ENCODE data around the gene GLIS1. TPM values are rescaled to one million over a fixed set of nuclear protein-coding genes. Genes with fewer than 3 reads are reported as not detected.

The GLIS1 gene
- total RNA-seq, 1 donor from 2014 or later, result not detected

- intact Hi-C loops (cut with micrococcal nuclease), result no loop called here
Measured at GRCh38 chr1:53477651-53478501, 261.1 kb downstream of the GLIS1 start.

DNA sequence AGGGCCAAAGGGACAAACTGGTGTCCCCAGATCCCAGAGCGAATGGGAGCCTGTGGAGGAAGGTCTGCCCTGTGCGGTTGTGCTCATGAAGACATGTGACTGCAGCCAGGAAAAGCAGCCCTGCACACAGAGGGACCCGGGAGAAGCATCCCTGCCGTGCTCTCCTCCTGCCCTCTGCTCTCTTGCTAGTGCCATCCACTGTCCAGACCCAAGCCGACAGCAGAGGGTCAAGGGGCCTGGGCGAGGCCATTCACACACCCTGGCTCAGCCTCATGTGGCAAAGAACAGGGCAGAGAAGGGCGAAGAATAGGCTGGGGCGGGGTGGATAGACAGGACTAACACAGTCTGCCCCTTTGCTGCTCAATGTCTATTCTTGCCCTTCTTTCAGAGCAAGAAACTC lies 262.4 kb downstream of the GLIS1 start:
- intact Hi-C loops (cut with micrococcal nuclease), result no loop called here

DNA sequence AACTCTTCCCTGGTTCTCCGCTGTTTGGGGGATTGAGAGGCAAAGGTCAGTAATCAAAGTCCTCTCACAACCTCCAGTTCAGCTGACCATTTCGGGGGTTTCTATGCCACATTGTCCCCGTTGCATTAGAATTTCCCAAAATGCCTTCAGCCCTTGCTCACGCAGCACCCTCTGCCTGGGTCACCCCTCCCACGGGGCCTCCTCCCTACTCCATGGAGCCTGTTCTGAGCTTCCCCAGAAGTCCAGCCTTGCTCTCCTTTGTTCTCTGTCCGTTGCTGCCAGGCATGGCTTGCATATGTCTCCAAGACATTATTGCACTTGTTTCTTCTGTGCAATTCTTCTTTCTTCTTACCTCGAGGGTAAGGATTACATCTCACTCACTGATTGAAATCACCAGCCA lies 263.3 kb downstream of the GLIS1 start:
- intact Hi-C loops (cut with micrococcal nuclease), result no loop called here

DNA sequence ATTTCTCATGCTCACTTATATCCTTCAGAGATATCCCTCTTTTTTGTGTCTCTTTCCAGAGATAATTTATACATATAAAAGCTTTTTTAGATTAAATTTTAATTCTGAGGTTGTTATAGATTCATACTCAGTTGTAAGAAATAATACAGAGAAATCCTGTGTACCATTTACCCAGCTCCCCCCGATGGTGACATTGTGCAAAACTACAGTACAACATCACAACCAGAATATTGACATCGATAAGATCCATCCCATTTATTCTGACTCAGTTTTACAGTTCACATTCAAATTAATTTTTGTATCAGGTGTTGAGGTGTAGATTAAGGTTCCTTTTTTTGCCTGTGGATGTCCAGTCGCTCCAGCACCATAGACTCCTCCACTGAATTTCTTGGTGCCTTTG lies 265.5 kb downstream of the GLIS1 start:
- intact Hi-C loops (cut with micrococcal nuclease), result loop anchor here (1.0 to 2.0 kb wide), 2 partner anchors 61 to 195 kb away; no protein-coding TSS in a partner anchor

GRCh38 chr1:53471000-53471399 lies 268.0 kb downstream of the GLIS1 start:
- intact Hi-C loops (cut with micrococcal nuclease), result no loop called here

GRCh38 chr1:53470584-53470983 lies 268.4 kb downstream of the GLIS1 start:
- intact Hi-C loops (cut with micrococcal nuclease), result no loop called here

GRCh38 chr1:53470155-53470554 lies 268.8 kb downstream of the GLIS1 start:
- intact Hi-C loops (cut with micrococcal nuclease), result no loop called here

DNA sequence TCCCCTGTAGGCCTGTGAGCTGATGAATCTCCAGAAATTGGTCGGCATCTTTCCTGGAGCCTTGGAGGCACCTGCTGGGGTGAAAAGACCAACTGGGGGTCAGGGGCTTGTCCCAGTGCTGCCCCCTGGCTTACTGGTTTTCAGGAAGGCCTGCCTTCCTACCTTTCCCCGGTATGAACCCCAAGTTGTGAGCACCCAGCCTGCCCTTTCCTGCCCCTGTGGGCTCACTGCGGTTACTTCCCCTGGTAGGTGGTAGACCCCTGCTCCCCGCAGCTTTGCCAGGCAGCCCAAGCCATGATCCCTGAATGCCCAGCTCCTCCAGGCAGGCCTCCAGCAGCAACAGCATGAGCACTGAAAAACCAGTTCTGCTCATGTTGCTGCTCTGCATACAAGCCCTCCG lies 269.6 kb downstream of the GLIS1 start:
- intact Hi-C loops (cut with micrococcal nuclease), result no loop called here

GRCh38 chr1:53468374-53468773 lies 270.6 kb downstream of the GLIS1 start:
- intact Hi-C loops (cut with micrococcal nuclease), result no loop called here

DNA sequence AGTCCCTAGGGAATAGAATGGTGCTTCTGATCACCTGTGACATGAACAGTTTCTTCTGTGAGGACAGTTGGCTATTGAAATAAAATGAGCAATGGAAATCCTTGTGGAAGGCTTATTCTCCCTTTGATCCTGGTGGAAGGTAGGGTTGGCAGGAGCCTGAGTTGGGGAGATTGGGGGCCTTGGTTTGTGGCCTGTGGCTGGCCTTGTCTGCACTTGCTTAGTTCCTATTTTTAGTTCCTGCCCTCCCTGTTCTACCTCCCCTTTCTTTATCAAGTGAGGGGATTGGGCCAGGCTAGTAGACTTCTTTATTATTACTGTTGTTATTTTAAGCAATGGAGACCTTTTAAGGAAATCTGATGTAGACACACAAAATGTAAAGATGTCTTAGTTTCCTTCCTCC lies 271.6 kb downstream of the GLIS1 start:
- intact Hi-C loops (cut with micrococcal nuclease), result no loop called here

GRCh38 chr1:53465023-53465957 lies 273.7 kb downstream of the GLIS1 start:
- intact Hi-C loops (cut with micrococcal nuclease), result no loop called here

DNA sequence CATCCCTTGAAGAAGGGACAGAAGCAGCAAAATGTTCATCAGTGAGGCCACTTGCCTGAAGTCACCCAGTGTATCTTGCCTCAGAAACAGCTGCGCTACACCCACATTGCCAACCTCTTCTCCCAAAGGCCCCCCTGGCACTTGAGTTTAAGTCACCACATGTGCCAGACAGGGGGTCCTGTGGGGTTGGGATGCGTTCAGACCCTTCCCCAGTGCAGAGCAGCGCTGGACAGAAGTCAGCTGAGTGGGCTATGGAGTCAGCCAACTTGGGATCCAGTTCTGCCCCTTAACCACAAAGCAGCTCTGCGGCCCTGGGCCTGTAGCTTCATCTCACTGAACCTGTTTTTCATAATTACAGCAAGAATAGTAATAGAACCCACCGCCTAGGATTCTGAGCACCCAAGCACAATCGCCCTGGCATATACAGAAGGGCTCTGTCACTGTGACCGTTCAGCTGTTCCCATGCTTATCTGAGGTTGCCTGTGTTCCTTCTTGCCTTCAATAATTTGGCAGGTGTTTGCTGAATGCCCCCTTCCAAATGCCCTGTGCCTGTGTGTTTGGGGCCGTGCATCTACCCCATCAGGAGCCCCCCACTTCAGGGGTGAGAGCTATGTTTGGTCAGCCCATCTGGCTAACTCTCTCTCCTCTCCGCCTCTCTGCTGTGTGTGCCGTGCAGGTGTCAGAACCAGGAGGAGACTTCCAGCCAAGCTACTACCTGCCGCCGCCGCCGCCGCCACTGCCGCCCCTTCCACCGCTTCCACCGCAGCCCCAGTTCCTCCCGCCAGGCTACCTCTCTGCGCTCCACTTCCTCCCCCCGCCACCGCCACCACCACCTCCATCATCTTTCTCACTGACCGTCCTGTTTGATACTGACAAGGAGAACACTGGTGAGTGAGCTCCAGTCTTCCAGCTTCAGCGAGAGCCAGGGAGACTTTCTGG lies 274.7 kb downstream of the GLIS1 start:
- intact Hi-C loops (cut with micrococcal nuclease), result no loop called here

DNA sequence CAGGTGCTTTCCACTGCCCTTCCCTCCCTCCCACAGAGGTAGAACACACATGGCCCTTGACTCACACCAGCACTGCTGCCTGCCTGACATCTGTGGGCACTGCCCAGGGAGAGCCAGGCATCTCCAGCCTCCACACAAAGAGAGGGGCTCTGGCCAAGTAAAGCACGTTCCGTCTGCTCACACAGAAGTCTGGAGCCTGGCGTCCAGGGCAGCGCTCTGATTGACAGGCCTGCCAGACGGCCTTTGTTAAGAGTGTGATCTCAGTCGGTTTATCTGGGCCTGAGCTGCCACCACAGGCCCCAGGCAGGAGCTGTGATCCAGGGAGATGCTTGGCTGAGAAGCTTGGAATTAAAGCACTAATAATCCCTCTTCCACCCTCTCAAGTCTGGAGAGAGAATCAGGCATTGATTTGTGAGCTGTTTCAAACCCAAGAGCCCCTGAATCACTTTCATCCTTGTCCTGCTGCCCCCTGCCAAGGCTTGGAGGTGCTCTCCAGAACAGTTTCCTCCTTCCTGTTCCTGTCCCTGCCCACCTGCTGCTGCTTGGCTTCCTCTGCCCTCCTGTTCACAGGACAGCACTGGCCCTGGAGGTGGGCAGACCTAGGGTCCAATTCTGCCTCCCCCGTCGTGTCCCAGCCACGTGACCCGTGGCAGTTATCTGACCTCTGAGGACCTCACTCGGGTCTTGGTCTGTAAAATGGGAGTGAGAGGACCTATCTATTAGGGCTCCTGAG lies 276.0 kb downstream of the GLIS1 start:
- intact Hi-C loops (cut with micrococcal nuclease), result no loop called here

- intact Hi-C loops (cut with micrococcal nuclease), result no loop called here
Measured at GRCh38 chr1:53462193-53462592, 276.8 kb downstream of the GLIS1 start.

DNA sequence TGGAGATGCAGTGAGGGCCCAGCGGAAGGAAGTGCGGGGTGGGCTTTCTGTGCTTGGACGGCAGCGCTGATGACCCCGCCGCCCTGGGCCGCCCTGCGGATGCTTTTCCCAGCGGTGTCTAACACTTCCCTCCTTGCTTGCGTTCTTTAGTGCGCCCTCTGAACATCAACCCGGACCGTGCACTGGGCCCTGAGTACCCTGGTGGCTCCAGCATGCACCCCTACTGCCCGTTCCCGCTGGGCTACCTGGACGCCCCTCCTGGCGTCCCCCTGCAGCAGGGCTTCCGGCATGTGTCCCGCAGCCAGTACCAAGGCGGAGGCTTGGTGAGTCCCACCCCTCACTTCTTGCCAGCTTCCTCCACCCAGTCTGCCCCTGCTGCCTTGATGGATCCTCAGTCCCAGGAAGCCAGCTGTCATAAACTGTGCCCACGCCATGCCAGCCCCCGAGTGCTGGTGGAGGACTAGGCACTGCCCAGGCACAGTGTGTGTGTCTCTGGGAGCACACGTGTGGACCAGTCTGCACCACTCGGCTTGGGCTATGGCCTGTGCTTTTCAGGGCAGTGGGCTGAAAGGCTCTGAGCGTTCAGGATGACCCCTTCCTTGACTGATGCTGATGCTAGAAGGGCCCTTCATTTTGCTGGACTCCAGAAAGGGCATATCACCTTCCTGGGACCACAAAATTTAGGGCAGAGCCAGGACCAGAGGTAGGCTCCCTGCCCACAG lies 277.5 kb downstream of the GLIS1 start:
- intact Hi-C loops (cut with micrococcal nuclease), result no loop called here

- intact Hi-C loops (cut with micrococcal nuclease), result no loop called here
Measured at GRCh38 chr1:53460666-53461322, 278.2 kb downstream of the GLIS1 start.

DNA sequence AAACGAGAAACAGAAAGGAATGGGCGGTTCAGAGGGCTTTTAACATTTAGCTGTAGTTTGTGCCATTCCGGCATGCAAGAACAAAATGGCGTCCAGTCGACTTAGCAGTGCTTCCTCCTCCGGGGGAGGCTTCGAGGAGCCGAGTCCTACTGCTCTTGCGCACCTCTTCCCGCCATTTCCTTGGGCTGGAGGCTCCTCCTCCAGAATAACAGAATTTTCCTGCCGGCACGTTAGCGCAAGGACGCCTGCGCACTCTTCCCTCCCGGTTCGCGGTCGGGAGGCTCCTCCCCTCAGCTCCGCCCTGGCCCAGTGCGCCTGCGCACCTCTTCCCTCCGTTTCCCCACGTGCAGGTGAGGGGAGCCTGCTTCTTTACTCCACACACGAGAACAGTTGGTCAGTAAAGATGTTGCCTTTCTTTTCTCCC lies 278.7 kb downstream of the GLIS1 start:
- intact Hi-C loops (cut with micrococcal nuclease), result no loop called here

DNA sequence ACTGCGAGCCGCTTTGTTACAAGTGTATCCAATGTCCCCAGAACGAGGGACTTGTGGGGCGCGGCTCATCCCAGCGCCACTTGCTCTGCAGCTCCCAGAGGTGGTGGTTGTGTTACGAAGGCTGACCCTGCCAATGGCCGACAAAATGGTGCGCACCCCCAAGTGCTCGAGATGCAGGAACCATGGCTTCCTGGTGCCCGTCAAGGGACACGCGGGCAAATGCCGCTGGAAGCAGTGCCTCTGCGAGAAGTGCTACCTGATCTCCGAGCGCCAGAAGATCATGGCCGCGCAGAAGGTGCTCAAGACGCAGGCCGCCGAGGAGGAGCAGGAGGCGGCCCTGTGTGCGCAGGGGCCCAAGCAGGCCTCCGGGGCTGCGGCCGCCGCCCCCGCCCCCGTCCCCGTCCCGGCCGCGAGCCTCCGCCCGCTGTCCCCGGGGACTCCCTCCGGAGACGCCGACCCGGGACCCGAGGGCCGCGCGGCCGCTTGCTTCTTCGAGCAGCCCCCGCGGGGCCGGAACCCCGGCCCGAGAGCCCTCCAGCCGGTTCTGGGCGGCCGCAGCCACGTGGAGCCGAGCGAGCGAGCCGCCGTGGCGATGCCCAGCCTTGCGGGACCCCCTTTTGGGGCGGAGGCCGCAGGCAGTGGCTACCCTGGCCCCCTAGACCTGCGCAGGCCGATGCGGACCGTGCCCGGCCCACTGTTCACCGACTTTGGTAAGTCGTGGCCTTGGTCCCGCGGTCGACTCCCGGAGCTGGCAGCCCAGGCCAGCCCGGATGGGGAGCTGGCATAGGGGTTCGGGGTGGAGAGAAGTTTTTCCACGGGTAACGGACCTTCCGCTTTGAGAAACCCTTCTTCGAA lies 279.4 kb downstream of the GLIS1 start, which contains the start of gene DMRTB1:
DMRTB1 (plus strand) TSS at position 79 of the 855 bp plus-strand sequence; CDS start at position 134, 55 bp downstream.
- intact Hi-C loops (cut with micrococcal nuclease), result no loop called here

All from T-helper 1 cell treated with Interleukin-12 subunit alpha and Interleukin-12 subunit beta and Interleukin-4 antibody, amounts not matched to agents 30 ng/mL and 1 ng/mL, for 36 hours (primary cell).